ENCODE measurements around the gene CDHR5.
A peak's percentile ranks its signal among the peaks of the same experiment; 100 is the strongest.

CDHR5 gene

GRCh38 chr11:615504-616319, 9.0 kb downstream of the CDHR5 start, which contains the start of gene IRF7:
TSS of gene IRF7 (minus strand) at chr11:615950. CDS start at chr11:615364, 586 bp downstream.
- ChIA-PET CTCF (no interaction called here), POLR2A (no interaction called here)
- DNase-seq (ENCODE audit: low read depth, low spot score): peak; percentile 37
- peak within 1 kb of the TSS; percentile 77 for H3K4me3 ChIP-seq (ENCODE audit: low read depth, low read length)
- TF ChIP-seq, protein P1, sequence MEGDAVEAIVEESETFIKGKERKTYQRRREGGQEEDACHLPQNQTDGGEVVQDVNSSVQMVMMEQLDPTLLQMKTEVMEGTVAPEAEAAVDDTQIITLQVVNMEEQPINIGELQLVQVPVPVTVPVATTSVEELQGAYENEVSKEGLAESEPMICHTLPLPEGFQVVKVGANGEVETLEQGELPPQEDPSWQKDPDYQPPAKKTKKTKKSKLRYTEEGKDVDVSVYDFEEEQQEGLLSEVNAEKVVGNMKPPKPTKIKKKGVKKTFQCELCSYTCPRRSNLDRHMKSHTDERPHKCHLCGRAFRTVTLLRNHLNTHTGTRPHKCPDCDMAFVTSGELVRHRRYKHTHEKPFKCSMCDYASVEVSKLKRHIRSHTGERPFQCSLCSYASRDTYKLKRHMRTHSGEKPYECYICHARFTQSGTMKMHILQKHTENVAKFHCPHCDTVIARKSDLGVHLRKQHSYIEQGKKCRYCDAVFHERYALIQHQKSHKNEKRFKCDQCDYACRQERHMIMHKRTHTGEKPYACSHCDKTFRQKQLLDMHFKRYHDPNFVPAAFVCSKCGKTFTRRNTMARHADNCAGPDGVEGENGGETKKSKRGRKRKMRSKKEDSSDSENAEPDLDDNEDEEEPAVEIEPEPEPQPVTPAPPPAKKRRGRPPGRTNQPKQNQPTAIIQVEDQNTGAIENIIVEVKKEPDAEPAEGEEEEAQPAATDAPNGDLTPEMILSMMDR (IDR thresholded peaks at IDR 0.05; ENCODE audit: insufficient read depth, low read length, missing control alignments): no peak

GRCh38 chr11:614623-615503, 9.9 kb downstream of the CDHR5 start:
- TF ChIP-seq, protein P1 (IDR thresholded peaks at IDR 0.05; ENCODE audit: insufficient read depth, low read length, missing control alignments): no peak
- CTCF ChIA-PET: interaction anchor here (1.3 kb wide), 1 partner anchor 108 kb away, joined by 6 read pairs; no protein-coding TSS in a partner anchor
- POLR2A ChIA-PET: no interaction called here
- no peak for DNase-seq (ENCODE audit: low read depth, low spot score)
- peak overlapping the region; percentile 77 for H3K4me3 ChIP-seq (ENCODE audit: low read depth, low read length)

GRCh38 chr11:614021-614622, 10.6 kb downstream of the CDHR5 start:
- POLR2A ChIA-PET: no interaction called here
- TF ChIP-seq, protein P1 (IDR thresholded peaks at IDR 0.05; ENCODE audit: insufficient read depth, low read length, missing control alignments): no peak
- no peak overlapping the region for H3K4me3 ChIP-seq (ENCODE audit: low read depth, low read length)
- no peak for DNase-seq (ENCODE audit: low read depth, low spot score)
- CTCF ChIA-PET: interaction anchor here (1.3 kb wide), 1 partner anchor 109 kb away, joined by 6 read pairs; no protein-coding TSS in a partner anchor

DNA sequence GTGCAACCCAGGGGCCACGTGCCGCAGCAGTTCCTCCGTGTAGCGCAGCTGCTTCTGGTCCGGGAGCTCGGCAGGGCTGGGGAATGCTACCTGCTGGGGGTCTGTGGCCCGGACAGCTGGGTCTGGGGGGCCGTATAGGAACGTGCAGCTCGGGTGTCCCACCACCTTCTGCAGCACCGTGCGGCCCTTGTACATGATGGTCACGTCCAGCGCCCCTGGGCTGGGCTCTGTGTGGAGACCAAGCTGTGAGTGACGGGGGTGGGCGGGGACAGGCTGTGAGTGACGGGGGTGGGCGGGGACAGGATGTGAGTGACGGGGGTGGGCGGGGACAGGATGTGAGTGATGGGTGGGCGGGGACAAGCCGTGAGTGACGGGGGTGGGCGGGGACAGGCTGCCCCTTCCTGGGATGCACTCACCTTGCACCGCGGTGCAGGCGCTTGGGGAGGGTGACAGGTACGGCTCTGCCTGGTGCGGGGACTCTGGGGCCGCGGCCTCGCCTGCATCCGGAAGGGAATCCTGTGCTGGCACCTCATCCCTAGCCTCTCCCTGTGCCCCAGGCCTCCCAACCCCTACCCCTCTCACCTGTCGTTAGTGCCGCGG, 11.3 kb downstream of the CDHR5 start:
- CTCF ChIA-PET: interaction anchor here (1.3 kb wide), 1 partner anchor 110 kb away, joined by 6 read pairs; no protein-coding TSS in a partner anchor
- H3K4me3 ChIP-seq (ENCODE audit: low read depth, low read length): no peak overlapping the region
- DNase-seq (ENCODE audit: low read depth, low spot score): no peak
- POLR2A ChIA-PET: no interaction called here
- TF ChIP-seq, protein P1 (IDR thresholded peaks at IDR 0.05; ENCODE audit: insufficient read depth, low read length, missing control alignments): no peak

DNA sequence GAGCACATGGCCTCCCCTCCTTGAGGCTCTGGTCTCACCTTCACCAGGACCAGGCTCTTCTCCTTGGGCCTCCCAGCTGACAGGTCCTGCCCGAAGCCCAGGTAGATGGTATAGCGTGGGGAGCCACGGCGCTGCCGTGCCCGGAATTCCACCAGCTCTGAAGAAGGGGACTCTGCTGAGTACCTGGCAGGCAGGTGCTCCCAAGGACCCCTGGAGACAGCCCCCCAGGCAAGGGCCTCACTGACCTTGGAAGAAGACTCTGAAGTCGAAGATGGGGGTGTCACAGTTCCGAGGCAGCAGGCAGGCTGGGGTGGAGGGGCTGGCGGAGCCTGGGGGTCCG, 11.8 kb downstream of the CDHR5 start:
- no peak for DNase-seq (ENCODE audit: low read depth, low spot score)
- ChIA-PET POLR2A (no interaction called here), CTCF (no interaction called here)
- H3K4me3 ChIP-seq (ENCODE audit: low read depth, low read length): no peak overlapping the region
- TF ChIP-seq, protein P1 (IDR thresholded peaks at IDR 0.05; ENCODE audit: insufficient read depth, low read length, missing control alignments): no peak

Data from AG04449 (cell line).